Gastrocnemius medialis (tissue), 4 donors: Measurements from ENCODE around the gene GPR176.

Experiments
- POLR2A ChIP-seq, 2 donors: fragments of 450-650 bp; IDR thresholded peaks; one replicate each; pipeline ENCODE4 v1.6.1; 2017; ENCODE audit warnings: antibody characterized with exemption in 2 of 2, mild to moderate bottlenecking in 2 of 2, moderate library complexity in 2 of 2
- TF ChIP-seq, protein P1 (sequence below), 5 experiments: fragments of 450-650 bp in 3 of 5; fragments of 200-600 bp in 2 of 5; sonication (generic) in 2 of 5; IDR thresholded peaks in 4 of 5; conservative IDR thresholded peaks in 1 of 5; 1 replicate in 4 of 5; 2 replicates in 1 of 5; pipeline ENCODE4 v1.5.1; 2016 to 2019; ENCODE audit warnings: antibody characterized with exemption in 5 of 5, mild to moderate bottlenecking in 3 of 5, moderate library complexity in 3 of 5

DNA sequence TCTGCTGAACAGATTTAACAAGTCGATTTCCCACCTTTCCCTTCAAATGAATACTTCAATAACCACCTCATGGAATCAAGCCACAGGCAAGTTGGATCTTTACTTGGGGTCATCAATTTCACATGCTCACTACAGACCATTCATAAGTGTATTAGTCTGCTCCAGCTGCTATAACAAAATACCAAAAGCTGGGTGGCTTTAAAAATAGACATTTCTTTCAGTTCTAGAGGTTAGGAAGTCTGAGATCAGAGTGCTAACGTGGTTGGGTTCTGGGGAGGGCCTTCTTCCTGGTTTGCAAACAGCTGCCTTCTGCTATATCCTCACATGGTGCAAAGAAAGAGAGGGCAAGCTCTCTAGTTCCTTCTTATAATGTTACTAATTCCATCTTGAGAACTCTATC, 5.1 kb downstream of the GPR176 start:
- TF ChIP-seq, protein P1, sequence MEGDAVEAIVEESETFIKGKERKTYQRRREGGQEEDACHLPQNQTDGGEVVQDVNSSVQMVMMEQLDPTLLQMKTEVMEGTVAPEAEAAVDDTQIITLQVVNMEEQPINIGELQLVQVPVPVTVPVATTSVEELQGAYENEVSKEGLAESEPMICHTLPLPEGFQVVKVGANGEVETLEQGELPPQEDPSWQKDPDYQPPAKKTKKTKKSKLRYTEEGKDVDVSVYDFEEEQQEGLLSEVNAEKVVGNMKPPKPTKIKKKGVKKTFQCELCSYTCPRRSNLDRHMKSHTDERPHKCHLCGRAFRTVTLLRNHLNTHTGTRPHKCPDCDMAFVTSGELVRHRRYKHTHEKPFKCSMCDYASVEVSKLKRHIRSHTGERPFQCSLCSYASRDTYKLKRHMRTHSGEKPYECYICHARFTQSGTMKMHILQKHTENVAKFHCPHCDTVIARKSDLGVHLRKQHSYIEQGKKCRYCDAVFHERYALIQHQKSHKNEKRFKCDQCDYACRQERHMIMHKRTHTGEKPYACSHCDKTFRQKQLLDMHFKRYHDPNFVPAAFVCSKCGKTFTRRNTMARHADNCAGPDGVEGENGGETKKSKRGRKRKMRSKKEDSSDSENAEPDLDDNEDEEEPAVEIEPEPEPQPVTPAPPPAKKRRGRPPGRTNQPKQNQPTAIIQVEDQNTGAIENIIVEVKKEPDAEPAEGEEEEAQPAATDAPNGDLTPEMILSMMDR (IDR thresholded peaks at IDR 0.05 in 4 of 5, conservative IDR thresholded peaks at IDR 0.05 in 1 of 5), result no peak
- TF ChIP-seq POLR2A (IDR thresholded peaks at IDR 0.05), result no peak
